ENCODE measurements around the gene AJAP1.

The AJAP1 gene

DNA sequence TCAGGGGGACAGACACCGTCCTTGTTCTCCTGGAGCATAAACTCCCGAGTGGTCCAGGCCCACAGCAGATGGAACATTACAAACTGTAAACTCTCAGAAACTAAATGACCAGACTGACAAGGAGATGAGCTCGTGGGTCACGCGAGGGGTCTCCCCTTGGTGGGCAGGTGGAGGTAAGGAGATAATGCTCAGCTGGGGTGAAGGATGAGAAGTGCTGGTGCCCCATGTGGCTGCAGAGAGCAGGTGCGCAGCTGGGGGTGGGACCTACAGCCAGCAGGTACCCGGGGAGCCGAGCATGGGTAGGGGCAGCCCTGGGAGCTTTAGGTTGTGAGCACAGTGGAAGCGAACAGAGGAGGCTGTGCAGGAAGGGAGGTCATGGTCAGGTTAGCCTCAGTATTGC is 40.1 kb downstream of the AJAP1 start:
- TF ChIP-seq, protein P1, sequence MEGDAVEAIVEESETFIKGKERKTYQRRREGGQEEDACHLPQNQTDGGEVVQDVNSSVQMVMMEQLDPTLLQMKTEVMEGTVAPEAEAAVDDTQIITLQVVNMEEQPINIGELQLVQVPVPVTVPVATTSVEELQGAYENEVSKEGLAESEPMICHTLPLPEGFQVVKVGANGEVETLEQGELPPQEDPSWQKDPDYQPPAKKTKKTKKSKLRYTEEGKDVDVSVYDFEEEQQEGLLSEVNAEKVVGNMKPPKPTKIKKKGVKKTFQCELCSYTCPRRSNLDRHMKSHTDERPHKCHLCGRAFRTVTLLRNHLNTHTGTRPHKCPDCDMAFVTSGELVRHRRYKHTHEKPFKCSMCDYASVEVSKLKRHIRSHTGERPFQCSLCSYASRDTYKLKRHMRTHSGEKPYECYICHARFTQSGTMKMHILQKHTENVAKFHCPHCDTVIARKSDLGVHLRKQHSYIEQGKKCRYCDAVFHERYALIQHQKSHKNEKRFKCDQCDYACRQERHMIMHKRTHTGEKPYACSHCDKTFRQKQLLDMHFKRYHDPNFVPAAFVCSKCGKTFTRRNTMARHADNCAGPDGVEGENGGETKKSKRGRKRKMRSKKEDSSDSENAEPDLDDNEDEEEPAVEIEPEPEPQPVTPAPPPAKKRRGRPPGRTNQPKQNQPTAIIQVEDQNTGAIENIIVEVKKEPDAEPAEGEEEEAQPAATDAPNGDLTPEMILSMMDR (IDR thresholded peaks at IDR 0.05; ENCODE audit: borderline replicate concordance, control extremely low read depth, extremely low read depth, insufficient read depth, missing control alignments) = no peak
- in situ Hi-C loops (cut with MboI; ENCODE audit: low sequenced_read_pairs, unreplicated experiment) = no loop called here
- DNase-seq (ENCODE audit: low spot score) = no peak

DNA sequence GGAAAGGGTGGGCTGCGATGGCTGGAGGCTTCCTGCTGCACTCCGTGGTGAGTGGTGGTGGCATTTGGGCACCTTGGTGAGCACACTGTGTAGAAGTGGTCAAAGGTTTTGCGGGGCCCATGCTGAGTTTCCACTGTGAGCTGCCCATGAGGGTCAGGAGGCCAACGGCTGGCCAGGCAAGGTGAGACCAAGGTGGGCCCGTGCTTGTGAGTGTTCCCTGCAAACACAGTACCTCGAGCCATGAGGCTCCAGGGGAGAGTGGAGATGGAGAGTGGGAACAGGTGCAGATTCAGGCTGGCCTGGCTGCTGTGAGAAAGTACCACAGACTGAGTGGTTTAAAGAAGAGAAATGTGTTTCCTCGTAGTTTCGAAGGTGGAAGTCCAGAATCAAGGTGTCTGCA is 40.8 kb downstream of the AJAP1 start:
- no peak for DNase-seq (ENCODE audit: low spot score)
- TF ChIP-seq, protein P1 (IDR thresholded peaks at IDR 0.05; ENCODE audit: borderline replicate concordance, control extremely low read depth, extremely low read depth, insufficient read depth, missing control alignments) = no peak
- in situ Hi-C loops (cut with MboI; ENCODE audit: low sequenced_read_pairs, unreplicated experiment) = no loop called here

GRCh38 chr1:4696161-4696745 is 41.8 kb downstream of the AJAP1 start:
- in situ Hi-C loops (cut with MboI; ENCODE audit: low sequenced_read_pairs, unreplicated experiment) = no loop called here
- DNase-seq (ENCODE audit: low spot score) = no peak
- TF ChIP-seq, protein P1 (IDR thresholded peaks at IDR 0.05; ENCODE audit: borderline replicate concordance, control extremely low read depth, extremely low read depth, insufficient read depth, missing control alignments) = no peak

- DNase-seq (ENCODE audit: low spot score) = no peak
- TF ChIP-seq, protein P1 (IDR thresholded peaks at IDR 0.05; ENCODE audit: borderline replicate concordance, control extremely low read depth, extremely low read depth, insufficient read depth, missing control alignments) = no peak
- in situ Hi-C loops (cut with MboI; ENCODE audit: low sequenced_read_pairs, unreplicated experiment) = no loop called here
Observed at GRCh38 chr1:4696753-4697152, 42.3 kb downstream of the AJAP1 start.

GRCh38 chr1:4697801-4698200 is 43.4 kb downstream of the AJAP1 start:
- no peak for DNase-seq (ENCODE audit: low spot score)
- TF ChIP-seq, protein P1 (IDR thresholded peaks at IDR 0.05; ENCODE audit: borderline replicate concordance, control extremely low read depth, extremely low read depth, insufficient read depth, missing control alignments) = no peak
- in situ Hi-C loops (cut with MboI; ENCODE audit: low sequenced_read_pairs, unreplicated experiment) = no loop called here

DNA sequence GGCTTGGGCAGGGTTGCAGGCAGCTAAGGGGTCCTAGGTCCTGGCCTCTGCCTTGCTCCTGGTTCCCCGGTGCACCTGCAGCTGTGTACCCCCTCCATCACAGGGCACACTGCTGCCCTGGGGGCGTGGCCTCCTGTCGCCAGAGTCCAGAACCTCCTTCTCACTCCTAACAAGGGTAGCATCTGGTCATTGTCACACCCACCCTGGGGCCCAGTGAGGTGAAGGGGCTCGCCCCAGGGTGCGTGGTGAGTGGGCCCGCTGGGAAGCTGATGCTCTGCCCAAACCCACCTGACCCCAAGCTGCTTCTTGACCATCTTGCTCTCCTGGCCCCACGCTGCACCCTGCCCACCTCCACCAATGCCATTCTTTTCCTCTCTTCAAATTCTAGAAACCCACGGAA is 44.5 kb downstream of the AJAP1 start:
- in situ Hi-C loops (cut with MboI; ENCODE audit: low sequenced_read_pairs, unreplicated experiment) = no loop called here
- TF ChIP-seq, protein P1 (IDR thresholded peaks at IDR 0.05; ENCODE audit: borderline replicate concordance, control extremely low read depth, extremely low read depth, insufficient read depth, missing control alignments) = no peak
- DNase-seq (ENCODE audit: low spot score) = no peak

Data from GM13976 (cell line).